WTC11 (cell line): Measurements from ENCODE around the gene PSMD6. TPM values are rescaled to one million over a fixed set of nuclear protein-coding genes. Genes with fewer than 3 reads are reported as not detected.
A peak's percentile ranks its signal among the peaks of the same experiment; 100 is the strongest.

Source experiments
- ATAC-seq: fragments of 200-7000 bp; cut with Tn5 transposase; 2 replicates; pipeline ENCODE4 v1.10.0; 2021; ENCODE audit warnings: mild to moderate bottlenecking, moderate library complexity
- CTCF ChIA-PET: fragments of 300-600 bp; sonication (Branson Sonifier 250); formaldehyde crosslinking; loops from one replicate; lab custom pipeline; 2021; ENCODE audit warnings: antibody characterized with exemption; lab: Charles Lee
- POLR2A ChIA-PET: fragments of 350-600 bp; sonication (Branson Sonifier 250); formaldehyde crosslinking; loops from one replicate; lab custom pipeline; 2021; ENCODE audit warnings: antibody characterized with exemption; lab: Charles Lee
- DNase-seq: peaks from one replicate; pipeline ENCODE4 v3.0.0; 2021; ENCODE audit warnings: low spot score
- H3K27ac Mint-ChIP-seq: 2 replicates; pipeline ENCODE4 v1.8.0; 2021; ENCODE audit warnings: mixed read lengths
- H3K27me3 Mint-ChIP-seq: 2 replicates; pipeline ENCODE4 v1.8.0; 2021; ENCODE audit warnings: low read depth, mild to moderate bottlenecking, moderate library complexity, mixed read lengths
- H3K36me3 Mint-ChIP-seq: 2 replicates; pipeline ENCODE4 v1.8.0; 2021; ENCODE audit warnings: mixed read lengths
- H3K4me1 Mint-ChIP-seq: 2 replicates; pipeline ENCODE4 v1.8.0; 2022; ENCODE audit warnings: mixed read lengths
- H3K4me3 Mint-ChIP-seq: 2 replicates; pipeline ENCODE4 v1.8.0; 2021; ENCODE audit warnings: mild to moderate bottlenecking, moderate library complexity, mixed read lengths
- H3K9me3 Mint-ChIP-seq: 2 replicates; pipeline ENCODE4 v1.8.0; 2021; ENCODE audit warnings: mixed read lengths
- ATF2 ChIP-seq: sonication (generic); formaldehyde crosslinking; IDR thresholded peaks from 2 replicates; pipeline ENCODE4 v1.8.1; 2022; ENCODE audit warnings: low read depth, missing genetic modification reagents, borderline replicate concordance
- ERG ChIP-seq: fragments of 250-450 bp; sonication (Bioruptor Pico); IDR thresholded peaks from 2 replicates; pipeline ENCODE4 v1.8.0; 2021; ENCODE audit warnings: mild to moderate bottlenecking
- GABPB1 ChIP-seq: sonication (generic); formaldehyde crosslinking; IDR thresholded peaks from 2 replicates; pipeline ENCODE4 v1.8.1; 2023; ENCODE audit warnings: mild to moderate bottlenecking, missing genetic modification reagents
- GTF2I ChIP-seq: fragments of 250-450 bp; sonication (Bioruptor Pico); conservative IDR thresholded peaks from 2 replicates; pipeline ENCODE4 v1.4.0; 2021; ENCODE audit warnings: mild to moderate bottlenecking
- PRRX2 ChIP-seq: fragments of 250-450 bp; sonication (Bioruptor Pico); IDR thresholded peaks from 2 replicates; pipeline ENCODE4 v1.8.0; 2021; ENCODE audit warnings: mild to moderate bottlenecking
- RORB ChIP-seq: fragments of 250-450 bp; sonication (Bioruptor Pico); IDR thresholded peaks from 2 replicates; pipeline ENCODE4 v1.9.0; 2021; ENCODE audit warnings: mild to moderate bottlenecking
- ZBTB21 ChIP-seq: sonication (generic); formaldehyde crosslinking; IDR thresholded peaks from 2 replicates; pipeline ENCODE4 v1.8.1; 2023; ENCODE audit warnings: mild to moderate bottlenecking, missing genetic modification reagents, borderline replicate concordance
- ZNF263 ChIP-seq: sonication (generic); formaldehyde crosslinking; IDR thresholded peaks from 2 replicates; pipeline ENCODE4 v1.8.1; 2022; ENCODE audit warnings: low read depth, mild to moderate bottlenecking, moderate library complexity, missing genetic modification reagents
- total RNA-seq: library from RNA; stranded (reverse); gene quantifications from 3 replicates; pipeline ENCODE4 v1.2.3, GENCODE V29; 2021
- TF ChIP-seq, protein P1 (sequence below): fragments of 250-450 bp; sonication (Bioruptor Pico); IDR thresholded peaks from 2 replicates; pipeline ENCODE4 v1.9.0; 2021; ENCODE audit warnings: mild to moderate bottlenecking, borderline replicate concordance
- TF ChIP-seq, protein P2 (sequence below): sonication (generic); formaldehyde crosslinking; IDR thresholded peaks from 2 replicates; pipeline ENCODE4 v1.8.1; 2023; ENCODE audit warnings: mild to moderate bottlenecking, missing genetic modification reagents, moderate library complexity
- TF ChIP-seq, protein P3 (sequence below): sonication (generic); formaldehyde crosslinking; IDR thresholded peaks from 2 replicates; pipeline ENCODE4 v1.8.1; 2022; ENCODE audit warnings: missing genetic modification reagents, borderline replicate concordance
- TF ChIP-seq, protein P4 (sequence below): sonication (generic); formaldehyde crosslinking; IDR thresholded peaks from 2 replicates; pipeline ENCODE4 v1.8.1; 2023; ENCODE audit warnings: mild to moderate bottlenecking, missing genetic modification reagents, borderline replicate concordance

Gene PSMD6
- total RNA-seq, 1 experiment from 2014 or later: 105 TPM

GRCh38 chr3:63973406-63973805, 49.9 kb downstream of the PSMD6 start (continued):
- TF ChIP-seq, protein P1, sequence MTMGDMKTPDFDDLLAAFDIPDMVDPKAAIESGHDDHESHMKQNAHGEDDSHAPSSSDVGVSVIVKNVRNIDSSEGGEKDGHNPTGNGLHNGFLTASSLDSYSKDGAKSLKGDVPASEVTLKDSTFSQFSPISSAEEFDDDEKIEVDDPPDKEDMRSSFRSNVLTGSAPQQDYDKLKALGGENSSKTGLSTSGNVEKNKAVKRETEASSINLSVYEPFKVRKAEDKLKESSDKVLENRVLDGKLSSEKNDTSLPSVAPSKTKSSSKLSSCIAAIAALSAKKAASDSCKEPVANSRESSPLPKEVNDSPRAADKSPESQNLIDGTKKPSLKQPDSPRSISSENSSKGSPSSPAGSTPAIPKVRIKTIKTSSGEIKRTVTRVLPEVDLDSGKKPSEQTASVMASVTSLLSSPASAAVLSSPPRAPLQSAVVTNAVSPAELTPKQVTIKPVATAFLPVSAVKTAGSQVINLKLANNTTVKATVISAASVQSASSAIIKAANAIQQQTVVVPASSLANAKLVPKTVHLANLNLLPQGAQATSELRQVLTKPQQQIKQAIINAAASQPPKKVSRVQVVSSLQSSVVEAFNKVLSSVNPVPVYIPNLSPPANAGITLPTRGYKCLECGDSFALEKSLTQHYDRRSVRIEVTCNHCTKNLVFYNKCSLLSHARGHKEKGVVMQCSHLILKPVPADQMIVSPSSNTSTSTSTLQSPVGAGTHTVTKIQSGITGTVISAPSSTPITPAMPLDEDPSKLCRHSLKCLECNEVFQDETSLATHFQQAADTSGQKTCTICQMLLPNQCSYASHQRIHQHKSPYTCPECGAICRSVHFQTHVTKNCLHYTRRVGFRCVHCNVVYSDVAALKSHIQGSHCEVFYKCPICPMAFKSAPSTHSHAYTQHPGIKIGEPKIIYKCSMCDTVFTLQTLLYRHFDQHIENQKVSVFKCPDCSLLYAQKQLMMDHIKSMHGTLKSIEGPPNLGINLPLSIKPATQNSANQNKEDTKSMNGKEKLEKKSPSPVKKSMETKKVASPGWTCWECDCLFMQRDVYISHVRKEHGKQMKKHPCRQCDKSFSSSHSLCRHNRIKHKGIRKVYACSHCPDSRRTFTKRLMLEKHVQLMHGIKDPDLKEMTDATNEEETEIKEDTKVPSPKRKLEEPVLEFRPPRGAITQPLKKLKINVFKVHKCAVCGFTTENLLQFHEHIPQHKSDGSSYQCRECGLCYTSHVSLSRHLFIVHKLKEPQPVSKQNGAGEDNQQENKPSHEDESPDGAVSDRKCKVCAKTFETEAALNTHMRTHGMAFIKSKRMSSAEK (CRISPR knock-in tag): no peak

DNA sequence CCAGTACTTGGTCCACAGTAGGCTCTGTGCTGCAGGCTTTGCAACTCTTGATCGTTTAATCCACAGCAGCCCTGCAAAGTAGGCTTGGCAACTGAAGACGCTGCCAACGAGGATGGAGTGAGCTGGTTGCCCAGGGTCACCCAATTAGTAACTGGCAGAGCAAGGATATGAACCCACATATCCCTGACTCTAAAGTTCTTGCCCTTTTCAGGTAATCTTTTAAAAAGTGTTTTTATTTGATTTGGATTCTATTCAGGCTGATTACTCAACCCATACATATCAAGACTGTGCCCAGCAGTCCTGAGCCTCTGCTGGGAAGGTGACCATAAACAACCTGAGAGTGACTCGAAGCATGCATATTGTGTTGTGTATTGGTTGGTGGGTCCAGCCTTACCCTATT, 50.3 kb downstream of the PSMD6 start:
- H3K9me3 Mint-ChIP-seq: no peaks in the 10 kb centered on the region
- POLR2A ChIA-PET: no interaction called here
- CTCF ChIA-PET: interaction anchor here (1.5 to 2.9 kb wide), 2 partner anchors 11 to 21 kb away, joined by 6 to 13 read pairs; no protein-coding TSS in a partner anchor
- peaks cover 56% of the 10 kb centered on the region for H3K4me1 Mint-ChIP-seq
- no peak for DNase-seq
- H3K27ac Mint-ChIP-seq: no peak overlapping the region; the same call in 1 of the 2 replicates
- H3K4me3 Mint-ChIP-seq: no peak overlapping the region
- no peaks in the 10 kb centered on the region for H3K27me3 Mint-ChIP-seq
- H3K36me3 Mint-ChIP-seq: no peaks in the 10 kb centered on the region
- TF ChIP-seq, protein P2, sequence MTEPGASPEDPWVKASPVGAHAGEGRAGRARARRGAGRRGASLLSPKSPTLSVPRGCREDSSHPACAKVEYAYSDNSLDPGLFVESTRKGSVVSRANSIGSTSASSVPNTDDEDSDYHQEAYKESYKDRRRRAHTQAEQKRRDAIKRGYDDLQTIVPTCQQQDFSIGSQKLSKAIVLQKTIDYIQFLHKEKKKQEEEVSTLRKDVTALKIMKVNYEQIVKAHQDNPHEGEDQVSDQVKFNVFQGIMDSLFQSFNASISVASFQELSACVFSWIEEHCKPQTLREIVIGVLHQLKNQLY: no peak
- TF ChIP-seq PRRX2 (CRISPR knock-in tag): no peak
- TF ChIP-seq ATF2 (CRISPR knock-in tag): no peak
- TF ChIP-seq, protein P3, sequence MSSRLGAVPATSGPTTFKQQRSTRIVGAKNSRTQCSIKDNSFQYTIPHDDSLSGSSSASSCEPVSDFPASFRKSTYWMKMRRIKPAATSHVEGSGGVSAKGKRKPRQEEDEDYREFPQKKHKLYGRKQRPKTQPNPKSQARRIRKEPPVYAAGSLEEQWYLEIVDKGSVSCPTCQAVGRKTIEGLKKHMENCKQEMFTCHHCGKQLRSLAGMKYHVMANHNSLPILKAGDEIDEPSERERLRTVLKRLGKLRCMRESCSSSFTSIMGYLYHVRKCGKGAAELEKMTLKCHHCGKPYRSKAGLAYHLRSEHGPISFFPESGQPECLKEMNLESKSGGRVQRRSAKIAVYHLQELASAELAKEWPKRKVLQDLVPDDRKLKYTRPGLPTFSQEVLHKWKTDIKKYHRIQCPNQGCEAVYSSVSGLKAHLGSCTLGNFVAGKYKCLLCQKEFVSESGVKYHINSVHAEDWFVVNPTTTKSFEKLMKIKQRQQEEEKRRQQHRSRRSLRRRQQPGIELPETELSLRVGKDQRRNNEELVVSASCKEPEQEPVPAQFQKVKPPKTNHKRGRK: no peak
- ATAC-seq: peak; percentile 43

DNA sequence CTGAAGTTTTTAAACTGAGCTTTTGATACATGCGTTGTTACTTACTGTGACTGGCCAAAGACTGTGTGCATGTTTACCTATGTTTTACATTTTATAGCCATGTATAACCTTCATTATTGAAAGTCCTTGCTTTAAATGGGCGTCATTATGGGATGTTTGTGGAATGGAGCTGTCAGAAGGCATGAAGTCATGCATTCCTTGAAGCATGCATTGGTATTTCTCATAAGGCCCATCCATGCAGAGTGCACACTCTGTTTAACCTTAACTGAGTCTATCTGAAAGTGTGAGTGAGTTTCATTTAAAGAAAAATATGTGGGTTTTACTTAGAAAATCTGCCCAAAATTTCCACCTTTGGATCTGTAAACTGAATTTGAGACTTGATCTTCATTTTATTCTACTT, 51.1 kb downstream of the PSMD6 start:
- DNase-seq (no peak), ATAC-seq (no peak)
- Mint-ChIP-seq H3K9me3 (no peaks in the 10 kb centered on the region), H3K4me3 (no peak overlapping the region), H3K4me1 (peaks cover 63% of the 10 kb centered on the region), H3K27ac (peak overlapping the region; percentile 29), H3K27me3 (no peaks in the 10 kb centered on the region), H3K36me3 (no peaks in the 10 kb centered on the region)
- CTCF ChIA-PET: interaction anchor here (1.5 to 2.9 kb wide), 2 partner anchors 10 to 22 kb away, joined by 6 to 13 read pairs; no protein-coding TSS in a partner anchor
- POLR2A ChIA-PET: no interaction called here
- no peak for TF ChIP-seq GTF2I (CRISPR knock-in tag)

DNA sequence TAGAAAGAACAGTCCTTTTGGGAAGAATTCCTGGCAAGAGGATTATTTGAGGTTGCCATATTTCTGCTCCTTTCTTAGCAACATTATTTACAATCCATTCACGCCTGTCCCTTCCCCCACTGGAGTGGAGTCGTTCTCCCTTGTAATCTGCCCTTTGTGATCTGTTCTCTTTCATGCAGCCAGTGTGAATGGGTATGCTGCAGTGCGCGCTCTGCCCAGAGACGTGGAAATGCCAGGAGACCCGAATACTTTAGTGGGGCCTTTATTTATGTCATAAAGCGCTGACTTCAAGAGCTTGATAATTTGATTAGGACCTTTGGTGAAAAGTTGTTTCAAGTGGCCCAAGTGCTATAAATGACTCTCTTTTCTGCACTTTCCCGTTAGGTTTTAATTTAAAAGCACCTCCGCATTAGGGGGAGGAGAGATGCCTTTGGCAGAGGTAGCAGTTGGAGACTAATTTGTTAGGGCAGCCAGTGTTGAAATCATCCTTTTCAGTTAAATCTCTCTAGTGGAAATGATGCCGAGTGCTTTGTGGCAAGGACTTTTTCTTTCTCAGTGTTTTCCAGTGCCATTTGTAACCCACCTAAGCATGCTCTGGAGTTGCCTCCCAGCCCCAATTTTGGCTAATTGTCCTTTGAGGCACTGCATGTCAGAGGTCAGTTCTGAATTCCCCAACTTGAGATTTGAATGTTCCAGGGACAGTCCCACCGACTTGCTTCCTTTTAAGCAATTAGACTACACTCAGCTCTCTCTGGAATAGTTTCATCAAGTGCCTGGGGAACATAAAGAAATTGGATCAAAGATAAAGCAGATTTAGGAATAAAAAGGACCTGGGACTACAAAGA, 52.4 kb downstream of the PSMD6 start:
- POLR2A ChIA-PET: no interaction called here
- CTCF ChIA-PET: interaction anchor here (0.7 kb wide), 1 partner anchor 9 kb away, joined by 3 read pairs; no protein-coding TSS in a partner anchor
- DNase-seq (no peak), ATAC-seq (peak; percentile 61)
- peak overlapping the region; percentile 38 for H3K4me3 Mint-ChIP-seq
- no peaks in the 10 kb centered on the region for H3K9me3 Mint-ChIP-seq
- no peaks in the 10 kb centered on the region for H3K36me3 Mint-ChIP-seq
- H3K4me1 Mint-ChIP-seq: peaks cover 76% of the 10 kb centered on the region
- no peaks in the 10 kb centered on the region for H3K27me3 Mint-ChIP-seq
- H3K27ac Mint-ChIP-seq: peak overlapping the region; percentile 47
- TF ChIP-seq, protein P4, sequence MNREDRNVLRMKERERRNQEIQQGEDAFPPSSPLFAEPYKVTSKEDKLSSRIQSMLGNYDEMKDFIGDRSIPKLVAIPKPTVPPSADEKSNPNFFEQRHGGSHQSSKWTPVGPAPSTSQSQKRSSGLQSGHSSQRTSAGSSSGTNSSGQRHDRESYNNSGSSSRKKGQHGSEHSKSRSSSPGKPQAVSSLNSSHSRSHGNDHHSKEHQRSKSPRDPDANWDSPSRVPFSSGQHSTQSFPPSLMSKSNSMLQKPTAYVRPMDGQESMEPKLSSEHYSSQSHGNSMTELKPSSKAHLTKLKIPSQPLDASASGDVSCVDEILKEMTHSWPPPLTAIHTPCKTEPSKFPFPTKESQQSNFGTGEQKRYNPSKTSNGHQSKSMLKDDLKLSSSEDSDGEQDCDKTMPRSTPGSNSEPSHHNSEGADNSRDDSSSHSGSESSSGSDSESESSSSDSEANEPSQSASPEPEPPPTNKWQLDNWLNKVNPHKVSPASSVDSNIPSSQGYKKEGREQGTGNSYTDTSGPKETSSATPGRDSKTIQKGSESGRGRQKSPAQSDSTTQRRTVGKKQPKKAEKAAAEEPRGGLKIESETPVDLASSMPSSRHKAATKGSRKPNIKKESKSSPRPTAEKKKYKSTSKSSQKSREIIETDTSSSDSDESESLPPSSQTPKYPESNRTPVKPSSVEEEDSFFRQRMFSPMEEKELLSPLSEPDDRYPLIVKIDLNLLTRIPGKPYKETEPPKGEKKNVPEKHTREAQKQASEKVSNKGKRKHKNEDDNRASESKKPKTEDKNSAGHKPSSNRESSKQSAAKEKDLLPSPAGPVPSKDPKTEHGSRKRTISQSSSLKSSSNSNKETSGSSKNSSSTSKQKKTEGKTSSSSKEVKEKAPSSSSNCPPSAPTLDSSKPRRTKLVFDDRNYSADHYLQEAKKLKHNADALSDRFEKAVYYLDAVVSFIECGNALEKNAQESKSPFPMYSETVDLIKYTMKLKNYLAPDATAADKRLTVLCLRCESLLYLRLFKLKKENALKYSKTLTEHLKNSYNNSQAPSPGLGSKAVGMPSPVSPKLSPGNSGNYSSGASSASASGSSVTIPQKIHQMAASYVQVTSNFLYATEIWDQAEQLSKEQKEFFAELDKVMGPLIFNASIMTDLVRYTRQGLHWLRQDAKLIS (CRISPR knock-in tag): no peak
- TF ChIP-seq ERG (CRISPR knock-in tag) (no peak), ZNF263 (CRISPR knock-in tag) (no peak), ZBTB21 (CRISPR knock-in tag) (no peak), RORB (CRISPR knock-in tag) (no peak), PRRX2 (CRISPR knock-in tag) (no peak), GABPB1 (no peak)
